Measurements from ENCODE around the gene S100A7A. TPM values are rescaled to one million over a fixed set of nuclear protein-coding genes. Genes with fewer than 3 reads are reported as not detected.
A peak's percentile ranks its signal among the peaks of the same experiment; 100 is the strongest.

The S100A7A gene
- total RNA-seq, 1 donor from 2014 or later = not detected

DNA sequence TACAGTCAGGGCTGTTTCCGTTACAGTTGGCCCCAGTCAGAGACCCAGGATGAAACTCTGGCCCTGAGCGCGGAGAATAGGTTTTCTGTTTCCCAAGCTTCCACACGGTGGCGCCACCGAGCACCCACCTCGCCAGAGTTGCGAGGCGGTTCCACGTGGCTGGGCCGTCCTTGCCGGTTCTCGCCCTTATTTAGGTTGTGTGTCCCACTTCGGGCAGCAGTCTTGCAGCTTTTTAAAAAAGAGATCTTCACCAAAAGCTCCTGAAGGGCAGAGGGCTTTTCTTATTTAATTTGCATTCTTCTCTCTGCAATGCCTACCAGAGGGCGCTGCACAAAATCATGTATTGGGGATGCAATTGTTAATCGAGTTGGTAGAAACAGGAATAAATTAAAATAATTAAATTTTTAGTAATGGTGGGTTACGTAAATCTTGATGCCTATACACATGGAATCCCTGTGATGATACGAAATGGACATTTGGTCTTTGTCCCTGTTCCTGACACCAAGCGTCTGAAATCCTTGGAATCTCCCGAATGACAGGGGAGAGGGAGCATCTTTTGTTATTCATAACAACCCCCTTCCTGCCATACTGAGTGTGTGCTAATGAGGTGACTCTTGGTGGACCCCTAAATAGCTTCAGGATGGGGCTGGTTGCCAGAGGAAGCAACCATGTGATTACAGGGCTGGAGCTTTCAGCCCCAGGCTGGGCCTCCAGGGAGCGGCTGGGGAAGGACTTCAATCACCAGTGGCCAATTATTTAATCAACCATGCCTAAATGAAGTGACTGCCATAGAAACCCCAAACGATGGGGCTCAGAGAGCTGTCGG is 49.7 kb downstream of the S100A7A start:
- Mint-ChIP-seq H3K4me1 (peaks cover 2% of the 10 kb centered on the region), H3K27ac (no peak overlapping the region), H3K27me3 (peaks cover 41% of the 10 kb centered on the region), H3K4me3 (no peak overlapping the region), H3K36me3 (ENCODE audit: low read depth) (no peaks in the 10 kb centered on the region), H3K9me3 (peaks cover 8% of the 10 kb centered on the region)
- intact Hi-C loops (cut with micrococcal nuclease) = loop anchor here (1.0 kb wide), 1 partner anchor 29 kb away; no protein-coding TSS in a partner anchor
- POLR2A ChIA-PET = no interaction called here
- TF ChIP-seq, protein P1, sequence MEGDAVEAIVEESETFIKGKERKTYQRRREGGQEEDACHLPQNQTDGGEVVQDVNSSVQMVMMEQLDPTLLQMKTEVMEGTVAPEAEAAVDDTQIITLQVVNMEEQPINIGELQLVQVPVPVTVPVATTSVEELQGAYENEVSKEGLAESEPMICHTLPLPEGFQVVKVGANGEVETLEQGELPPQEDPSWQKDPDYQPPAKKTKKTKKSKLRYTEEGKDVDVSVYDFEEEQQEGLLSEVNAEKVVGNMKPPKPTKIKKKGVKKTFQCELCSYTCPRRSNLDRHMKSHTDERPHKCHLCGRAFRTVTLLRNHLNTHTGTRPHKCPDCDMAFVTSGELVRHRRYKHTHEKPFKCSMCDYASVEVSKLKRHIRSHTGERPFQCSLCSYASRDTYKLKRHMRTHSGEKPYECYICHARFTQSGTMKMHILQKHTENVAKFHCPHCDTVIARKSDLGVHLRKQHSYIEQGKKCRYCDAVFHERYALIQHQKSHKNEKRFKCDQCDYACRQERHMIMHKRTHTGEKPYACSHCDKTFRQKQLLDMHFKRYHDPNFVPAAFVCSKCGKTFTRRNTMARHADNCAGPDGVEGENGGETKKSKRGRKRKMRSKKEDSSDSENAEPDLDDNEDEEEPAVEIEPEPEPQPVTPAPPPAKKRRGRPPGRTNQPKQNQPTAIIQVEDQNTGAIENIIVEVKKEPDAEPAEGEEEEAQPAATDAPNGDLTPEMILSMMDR (IDR thresholded peaks at IDR 0.05) = no peak
- CTCF ChIA-PET = interaction anchor here (1.1 to 1.3 kb wide), 3 partner anchors 9 to 42 kb away, joined by 3 to 12 read pairs (median 3); no protein-coding TSS in a partner anchor
- DNase-seq (peak; percentile 47), ATAC-seq (ENCODE audit: low read depth) (peak; percentile 60)

DNA sequence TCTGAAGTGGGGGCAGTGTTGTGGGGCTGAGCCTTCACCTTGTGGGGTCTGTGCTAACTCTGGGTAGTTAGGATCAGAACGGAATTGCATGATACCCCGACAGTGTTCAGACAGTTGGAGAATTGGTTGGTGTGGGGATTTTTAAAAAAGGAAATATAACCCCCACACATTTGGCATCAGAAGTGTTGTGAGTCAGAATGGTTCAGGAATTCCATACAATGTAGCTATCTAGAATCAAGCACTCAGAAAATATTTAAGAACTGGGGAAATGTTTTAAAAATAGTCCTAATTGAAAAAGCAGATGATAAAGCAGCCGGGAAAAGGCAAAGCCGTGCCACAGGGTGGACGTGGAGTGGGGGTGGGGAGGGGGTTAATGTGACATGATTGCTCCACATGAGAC is 50.6 kb downstream of the S100A7A start:
- peaks cover 13% of the 10 kb centered on the region for H3K9me3 Mint-ChIP-seq
- H3K27me3 Mint-ChIP-seq = peaks cover 41% of the 10 kb centered on the region
- no peak for ATAC-seq (ENCODE audit: low read depth)
- peaks cover 2% of the 10 kb centered on the region for H3K4me1 Mint-ChIP-seq
- intact Hi-C loops (cut with micrococcal nuclease) = no loop called here
- TF ChIP-seq, protein P1 (IDR thresholded peaks at IDR 0.05) = no peak
- ChIA-PET CTCF (interaction anchor here (1.2 kb wide), 1 partner anchor 43 kb away, joined by 3 read pairs; no protein-coding TSS in a partner anchor), POLR2A (no interaction called here)
- no peak overlapping the region for H3K4me3 Mint-ChIP-seq
- no peak for DNase-seq
- no peaks in the 10 kb centered on the region for H3K36me3 Mint-ChIP-seq (ENCODE audit: low read depth)
- no peak overlapping the region for H3K27ac Mint-ChIP-seq

DNA sequence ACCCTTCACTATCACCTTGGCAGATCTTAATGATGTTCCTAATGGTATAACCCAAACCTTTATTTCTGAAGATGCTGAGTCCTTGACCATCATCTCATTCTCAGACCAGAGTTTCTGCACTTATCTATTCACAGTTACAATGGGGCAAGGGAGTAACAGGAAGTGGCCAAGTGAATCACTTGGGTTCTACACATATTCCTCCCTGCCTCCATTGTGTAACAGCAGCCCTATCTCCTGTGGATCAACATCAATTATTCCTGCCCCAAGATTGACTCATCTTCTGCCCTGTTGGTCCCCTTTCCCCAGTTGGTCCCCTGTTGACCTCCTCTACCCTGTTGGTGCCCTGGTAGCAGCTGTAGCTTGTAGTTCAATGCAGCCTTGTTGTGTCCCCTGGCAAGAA is 54.4 kb downstream of the S100A7A start:
- peaks cover 2% of the 10 kb centered on the region for H3K36me3 Mint-ChIP-seq (ENCODE audit: low read depth)
- no peak overlapping the region for H3K27ac Mint-ChIP-seq
- TF ChIP-seq, protein P1 (IDR thresholded peaks at IDR 0.05) = no peak
- H3K27me3 Mint-ChIP-seq = peaks cover 30% of the 10 kb centered on the region
- peaks cover 23% of the 10 kb centered on the region for H3K9me3 Mint-ChIP-seq
- POLR2A ChIA-PET = no interaction called here
- no peaks in the 10 kb centered on the region for H3K4me1 Mint-ChIP-seq
- H3K4me3 Mint-ChIP-seq = no peak overlapping the region
- intact Hi-C loops (cut with micrococcal nuclease) = no loop called here
- CTCF ChIA-PET = no interaction called here
- ATAC-seq (ENCODE audit: low read depth) (no peak), DNase-seq (no peak)

Other genes starting within 250 kb of the S100A7A start
- not detected in 2 replicates for gene LELP1, start 213.1 kb upstream of the S100A7A start, total RNA-seq
- not detected in 2 replicates for gene PRR9, start 198.9 kb upstream of the S100A7A start, total RNA-seq
- gene LORICRIN, start 156.8 kb upstream of the S100A7A start, total RNA-seq = 0.59 and 0.80 TPM in 2 replicates
- gene PGLYRP3, start 103.6 kb upstream of the S100A7A start, total RNA-seq = not detected in 2 replicates
- gene PGLYRP4, start 67.7 kb upstream of the S100A7A start, total RNA-seq = not detected in 2 replicates
- gene S100A9, start 58.7 kb upstream of the S100A7A start, total RNA-seq = 2.6 and 4.0 TPM in 2 replicates
- 0.61 TPM in 1 of 2 replicates, not detected in the other for gene S100A12, start 40.9 kb upstream of the S100A7A start, total RNA-seq
- gene S100A8, start 25.4 kb upstream of the S100A7A start, total RNA-seq = 0.93 TPM in 1 of 2 replicates, not detected in the other
- not detected in 2 replicates for gene S100A7, start 44.1 kb downstream of the S100A7A start, total RNA-seq
- gene S100A6, start 119.5 kb downstream of the S100A7A start, total RNA-seq = 166 and 186 TPM in 2 replicates
- gene S100A5, start 124.4 kb downstream of the S100A7A start, total RNA-seq = 0.51 TPM in 1 of 2 replicates, not detected in the other
- gene S100A4, start 129.3 kb downstream of the S100A7A start, total RNA-seq = 315 and 398 TPM in 2 replicates
- gene S100A3, start 132.7 kb downstream of the S100A7A start, total RNA-seq = not detected in 2 replicates
- 2.0 and 4.4 TPM in 2 replicates for gene S100A2, start 149.3 kb downstream of the S100A7A start, total RNA-seq
- not detected in 2 replicates for gene S100A16, start 196.6 kb downstream of the S100A7A start, total RNA-seq
- gene S100A14, start 199.8 kb downstream of the S100A7A start, total RNA-seq = not detected in 2 replicates
- 16.2 and 17.6 TPM in 2 replicates for gene S100A13, start 211.0 kb downstream of the S100A7A start, total RNA-seq
- 0.31 and 0.69 TPM in 2 replicates for gene S100A1, start 211.9 kb downstream of the S100A7A start, total RNA-seq
- gene CHTOP, start 217.5 kb downstream of the S100A7A start, total RNA-seq = 140 and 148 TPM in 2 replicates
- gene SNAPIN, start 242.2 kb downstream of the S100A7A start, total RNA-seq = 50.4 and 51.5 TPM in 2 replicates

All from activated B cell treated with CpG ODN at 0.5 μM for 24 hours (primary cell).